Measurements from ENCODE around the gene TGFB1I1.
"Not testable (repeated sequence)": the region's sequence is repeated elsewhere in the genome, so short reads cannot be mapped to it uniquely, and the experiment has no call there.

TGFB1I1 gene

DNA sequence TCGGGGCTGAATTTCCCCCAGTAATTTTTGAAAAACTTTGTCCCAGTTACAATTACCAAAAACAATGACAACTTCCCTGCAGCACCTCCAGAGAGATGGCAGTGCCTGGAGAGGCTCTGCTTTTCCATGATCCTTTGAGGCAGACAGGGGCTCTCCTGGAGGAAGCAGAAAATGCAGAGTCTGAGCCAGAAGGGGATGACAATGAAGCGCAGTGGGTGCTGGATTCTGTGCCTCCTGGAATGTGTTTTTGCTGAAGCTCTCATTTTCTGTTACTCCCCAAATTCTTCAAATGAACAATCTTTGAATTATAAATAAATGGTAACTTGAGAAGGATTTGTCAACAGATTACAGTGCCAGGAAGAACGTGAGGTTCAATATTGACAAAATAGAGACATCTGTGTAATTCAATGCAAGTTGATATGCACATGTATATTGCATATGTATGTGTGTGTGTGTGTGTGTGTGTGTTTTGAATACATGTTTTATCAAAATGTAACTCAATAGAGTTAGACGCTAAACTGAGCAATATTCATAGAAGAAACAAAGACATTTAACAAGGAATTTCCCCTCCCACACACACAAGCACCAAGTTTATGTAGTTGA, 45.9 kb downstream of the TGFB1I1 start:
- no peak for DNase-seq (ENCODE audit: low read depth, low spot score)

DNA sequence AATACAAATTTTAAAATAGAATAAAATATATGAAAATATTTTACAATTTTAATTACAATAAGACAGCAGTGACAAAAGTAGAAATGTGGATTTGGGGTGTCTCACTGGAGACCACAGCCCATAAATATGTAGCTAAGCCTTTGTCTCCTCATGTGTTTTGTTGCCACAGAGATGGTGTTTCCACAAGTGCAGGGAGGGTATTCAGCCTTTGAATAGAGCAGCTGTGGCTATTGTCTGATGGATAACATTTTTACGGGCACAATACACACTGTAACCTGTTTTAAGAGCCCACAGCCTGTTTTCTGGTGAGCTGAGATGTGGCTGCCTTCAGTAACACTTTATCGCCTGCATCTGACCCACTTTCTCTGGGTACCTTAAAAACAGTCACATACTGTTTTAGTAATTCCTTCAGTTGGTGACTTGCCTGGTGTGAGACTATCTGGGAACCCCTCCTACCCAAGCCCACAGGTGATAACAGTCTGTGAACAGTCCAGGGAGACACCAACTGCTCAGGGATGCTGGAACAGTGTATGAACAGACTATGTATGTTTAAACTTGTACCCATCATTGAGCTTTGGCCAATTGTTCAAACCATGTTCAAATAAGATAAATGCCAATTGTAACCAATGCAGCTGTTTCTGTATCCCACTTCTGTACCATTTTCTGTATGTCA, 47.9 kb downstream of the TGFB1I1 start:
- no peak for DNase-seq (ENCODE audit: low read depth, low spot score)

GRCh38 chr16:31521368-31521767, 49.4 kb downstream of the TGFB1I1 start:
- no peak for DNase-seq (ENCODE audit: low read depth, low spot score)

- no peak for DNase-seq (ENCODE audit: low read depth, low spot score)
Observed at GRCh38 chr16:31522071-31522470, 50.1 kb downstream of the TGFB1I1 start.

DNA sequence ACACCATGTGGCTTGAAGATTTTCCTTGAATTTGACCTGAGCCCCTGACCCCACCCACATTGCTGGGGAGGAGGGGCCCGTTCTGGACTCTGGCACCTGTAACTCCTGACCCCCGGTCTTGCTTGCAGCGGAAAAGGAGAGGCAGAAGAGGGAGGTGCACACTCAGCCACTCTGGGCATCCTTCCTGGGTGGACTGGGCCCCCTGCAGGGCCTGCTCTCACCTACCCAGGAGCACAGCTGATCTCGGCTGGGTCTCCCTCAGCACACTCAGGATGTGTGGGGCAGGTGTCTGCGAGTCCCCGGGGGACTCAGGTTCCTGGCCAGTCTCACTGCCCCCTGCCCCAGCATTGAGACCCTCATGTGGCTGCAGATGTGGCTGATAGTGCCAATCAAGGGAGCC, 51.8 kb downstream of the TGFB1I1 start:
- not testable (repeated sequence) for DNase-seq (ENCODE audit: low read depth, low spot score)

DNA sequence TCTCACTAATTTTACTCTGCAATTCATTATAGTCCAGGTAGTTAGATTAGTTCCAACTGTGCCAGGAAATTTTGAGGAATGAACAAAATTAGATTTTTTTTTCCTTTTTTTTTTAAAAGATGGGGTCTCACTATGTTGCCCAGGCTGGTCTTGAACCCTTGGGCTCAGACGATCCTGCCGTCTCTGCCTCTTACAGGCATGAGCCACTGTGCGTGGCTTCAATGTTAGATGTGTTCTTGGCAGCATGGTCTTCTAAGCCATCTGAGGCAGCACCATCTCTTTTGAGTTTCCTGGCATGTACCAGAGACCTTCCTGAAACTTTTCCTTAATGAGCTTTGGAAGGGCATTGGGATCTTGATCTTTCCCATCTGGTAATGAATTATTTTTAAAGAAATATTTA, 53.2 kb downstream of the TGFB1I1 start:
- no peak for DNase-seq (ENCODE audit: low read depth, low spot score)

All from smooth muscle cell of the brain vasculature (primary cell).